ENCODE results near the gene ZFP36L2.
A peak's percentile ranks its signal among the peaks of the same experiment; 100 is the strongest.

GRCh38 chr2:43239981-43240765 is 13.8 kb upstream of the ZFP36L2 start:
- TF ChIP-seq CTCF (conservative IDR thresholded peaks at IDR 0.05; ENCODE audit: low read depth in 2 of 2) (peak; percentile 49 to 69), REST (IDR thresholded peaks at IDR 0.05; ENCODE audit: unreplicated experiment) (no peak), POLR2AphosphoS5 (IDR thresholded peaks at IDR 0.05; ENCODE audit: low read depth) (no peak), STAT1 (IDR thresholded peaks at IDR 0.05; ENCODE audit: unreplicated experiment) (no peak), EZH2phosphoT487 (IDR thresholded peaks at IDR 0.05; ENCODE audit: unreplicated experiment) (no peak), EZH2 (IDR thresholded peaks at IDR 0.05; ENCODE audit: low read depth, unreplicated experiment) (no peak), CREB1 (CRISPR knock-in tag; IDR thresholded peaks at IDR 0.05; ENCODE audit: low read depth) (no peak), ZNF114 (CRISPR knock-in tag; IDR thresholded peaks at IDR 0.05) (no peak), JUNB (IDR thresholded peaks at IDR 0.05; ENCODE audit: unreplicated experiment) (no peak)
- TF ChIP-seq, protein P1, sequence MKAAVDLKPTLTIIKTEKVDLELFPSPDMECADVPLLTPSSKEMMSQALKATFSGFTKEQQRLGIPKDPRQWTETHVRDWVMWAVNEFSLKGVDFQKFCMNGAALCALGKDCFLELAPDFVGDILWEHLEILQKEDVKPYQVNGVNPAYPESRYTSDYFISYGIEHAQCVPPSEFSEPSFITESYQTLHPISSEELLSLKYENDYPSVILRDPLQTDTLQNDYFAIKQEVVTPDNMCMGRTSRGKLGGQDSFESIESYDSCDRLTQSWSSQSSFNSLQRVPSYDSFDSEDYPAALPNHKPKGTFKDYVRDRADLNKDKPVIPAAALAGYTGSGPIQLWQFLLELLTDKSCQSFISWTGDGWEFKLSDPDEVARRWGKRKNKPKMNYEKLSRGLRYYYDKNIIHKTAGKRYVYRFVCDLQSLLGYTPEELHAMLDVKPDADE (IDR thresholded peaks at IDR 0.05) = no peak

All from GM23338 (cell line).